K562 (cell line): ENCODE measurements around the gene ZNF81. TPM values are rescaled to one million over a fixed set of nuclear protein-coding genes. Genes with fewer than 3 reads are reported as not detected.

Experiments
- ATAC-seq: fragments of 200-7000 bp; cut with Tn5 transposase; 3 replicates; pipeline ENCODE4 v1.9.1; 2020; ENCODE audit warnings: moderate library complexity
- BruUV-seq: library from RNA; stranded (reverse); fragments of 400-500 nt; replicated peaks from 2 replicates; lab custom pipeline; 2021; lab: Mats Ljungman, UMichigan
- CTCF ChIA-PET: fragments of 300-600 bp; formaldehyde crosslinking; extraction: SDS; loops from one replicate; lab custom pipeline; 2021; ENCODE audit warnings: low intra/inter-chr PET ratio; lab: Yijun Ruan, JAX
- POLR2A ChIA-PET: fragments of 300-600, 350-650 bp; sonication (Branson Sonifier 250); formaldehyde crosslinking; extraction: SDS; loops from one replicate; lab custom pipeline; 2021; ENCODE audit warnings: antibody characterized with exemption, inconsistent platforms; lab: Yijun Ruan, JAX
- DNase-seq, 4 experiments: peaks; one replicate each; pipeline versions ENCODE4 v3.0.0 to v3.0.0-alpha.2; 2011 to 2018; ENCODE audit warnings: low spot score in 3 of 4, mixed read lengths in 3 of 4; ENCODE audit errors: extremely low read depth in 1 of 4
- FAIRE-seq: peaks from 2 replicates; lab custom pipeline; 2011; peaks lifted over from hg19 to GRCh38; lab: Jason Lieb, UNC
- H2AFZ ChIP-seq: 2 replicates; pipeline ENCODE4 v1.6.0; 2011; ENCODE audit warnings: low read depth, low read length, control low read depth, inconsistent platforms
- H3K27ac ChIP-seq: fragments of 200-600 bp; 3 replicates; pipeline ENCODE4 v1.8.0; 2011; ENCODE audit warnings: low read depth, mild to moderate bottlenecking, control low read depth, inconsistent platforms, low read length, moderate library complexity, mixed read lengths; ENCODE audit errors: extremely low read depth
- H3K27me3 ChIP-seq, 2 experiments: fragments of 300-600 bp in 1 of 2; 2 replicates in 1 of 2; 3 replicates in 1 of 2; pipeline versions ENCODE4 v1.6.0 to v1.8.0; 2011; ENCODE audit warnings: inconsistent platforms in 2 of 2, low read length in 2 of 2, mild to moderate bottlenecking in 1 of 2, mixed read lengths in 1 of 2, moderate library complexity in 1 of 2; ENCODE audit not compliant: control insufficient read depth in 2 of 2, insufficient read depth in 2 of 2
- H3K36me3 ChIP-seq: fragments of 300-600 bp; 3 replicates; pipeline ENCODE4 v1.8.0; 2011; ENCODE audit warnings: mild to moderate bottlenecking, low read length, inconsistent platforms; ENCODE audit not compliant: control insufficient read depth, insufficient read depth
- H3K4me1 ChIP-seq, 2 experiments: fragments of 200-600 bp in 1 of 2; replicated peaks in 1 of 2; 2 replicates in 1 of 2; 3 replicates in 1 of 2; pipeline versions ENCODE4 v1.5.1 to v1.8.0; 2011; ENCODE audit warnings: inconsistent platforms in 2 of 2, low read length in 2 of 2, mild to moderate bottlenecking in 1 of 2, mixed read lengths in 1 of 2, moderate library complexity in 1 of 2; ENCODE audit not compliant: control insufficient read depth in 2 of 2, insufficient read depth in 2 of 2
- H3K4me2 ChIP-seq: 2 replicates; pipeline ENCODE4 v1.6.1; 2011; ENCODE audit warnings: low read length, control low read depth, inconsistent platforms, mixed read lengths; ENCODE audit not compliant: insufficient read depth
- H3K4me3 ChIP-seq: fragments of 200-600 bp; sonication (generic), shearing (Covaris generic); 2 replicates; pipeline ENCODE4 v1.5.1; 2016; ENCODE audit warnings: control low read depth, inconsistent platforms
- H3K79me2 ChIP-seq: fragments of 200-600 bp; 3 replicates; pipeline ENCODE4 v1.8.0; 2011; ENCODE audit warnings: low read length, inconsistent platforms; ENCODE audit not compliant: control insufficient read depth, insufficient read depth
- H3K9ac ChIP-seq, 2 experiments: 2 replicates each; pipeline versions ENCODE4 v1.6.0 to v1.6.1; 2011; ENCODE audit warnings: low read depth in 2 of 2, low read length in 2 of 2, control low read depth in 1 of 2, inconsistent platforms in 1 of 2, mild to moderate bottlenecking in 1 of 2, mixed read lengths in 1 of 2; ENCODE audit not compliant: insufficient read depth in 1 of 2
- H3K9me1 ChIP-seq: one replicate; pipeline ENCODE4 v1.6.0; 2011; ENCODE audit warnings: inconsistent platforms, mild to moderate bottlenecking, low read length, moderate library complexity; ENCODE audit not compliant: control insufficient read depth, insufficient read depth
- H3K9me3 ChIP-seq: replicated peaks from 2 replicates; pipeline ENCODE4 v1.5.1; 2011; ENCODE audit warnings: low read depth, low read length, inconsistent platforms; ENCODE audit not compliant: control insufficient read depth, insufficient read depth
- H4K20me1 ChIP-seq: replicated peaks from 2 replicates; pipeline ENCODE4 v1.6.1; 2011; ENCODE audit warnings: low read length, inconsistent platforms, mixed read lengths; ENCODE audit not compliant: control insufficient read depth, insufficient read depth
- C11orf30 ChIP-seq: fragments of 450-650 bp; IDR thresholded peaks from 2 replicates; pipeline ENCODE4 v1.6.1; 2016; ENCODE audit warnings: low read depth, mild to moderate bottlenecking
- CBFA2T3 ChIP-seq: fragments of 450-650 bp; IDR thresholded peaks from 2 replicates; pipeline ENCODE4 v1.6.1; 2017
- CTBP1 ChIP-seq: fragments of 450-650 bp; IDR thresholded peaks from 2 replicates; pipeline ENCODE4 v1.6.1; 2016; ENCODE audit warnings: borderline replicate concordance
- CTCF ChIP-seq, 3 experiments: IDR thresholded peaks in 2 of 3; conservative IDR thresholded peaks in 1 of 3; 2 replicates each; pipeline ENCODE4 v1.5.1; 2011 to 2012; ENCODE audit warnings: low read length in 3 of 3, mild to moderate bottlenecking in 3 of 3, control low read depth in 2 of 3, improper control_type of control experiment in 1 of 3, inconsistent platforms in 1 of 3, low read depth in 1 of 3, mixed read lengths in 1 of 3, moderate library complexity in 1 of 3; ENCODE audit not compliant: insufficient read depth in 2 of 3
- MAFF ChIP-seq: IDR thresholded peaks from 2 replicates; pipeline ENCODE4 v1.6.1; 2012; ENCODE audit warnings: low read length, improper control_type of control experiment
- MAFG ChIP-seq: fragments of 450-650 bp; conservative IDR thresholded peaks from 2 replicates; pipeline ENCODE4 v1.6.1; 2016; ENCODE audit warnings: missing genetic modification characterization, missing compliant biosample characterization
- NFE2 ChIP-seq: IDR thresholded peaks from 2 replicates; pipeline ENCODE4 v1.6.1; 2014; ENCODE audit warnings: antibody characterized with exemption, low read depth
- NONO ChIP-seq, 2 experiments: fragments of 200-400 bp in 1 of 2; fragments of 450-650 bp in 1 of 2; formaldehyde crosslinking in 1 of 2; IDR thresholded peaks; 2 replicates each; pipeline ENCODE4 v1.6.1; 2017; ENCODE audit warnings: low read depth in 2 of 2, mild to moderate bottlenecking in 2 of 2, moderate library complexity in 2 of 2, low read length in 1 of 2
- RAD21 ChIP-seq, 2 experiments: fragments of 250-450 bp in 1 of 2; fragments of 450-650 bp in 1 of 2; sonication (Bioruptor Pico) in 1 of 2; formaldehyde crosslinking in 1 of 2; IDR thresholded peaks in 1 of 2; conservative IDR thresholded peaks in 1 of 2; 2 replicates each; pipeline versions ENCODE4 v1.4.0 to v1.8.0; 2020 to 2022; ENCODE audit warnings: mild to moderate bottlenecking in 2 of 2, moderate library complexity in 1 of 2
- ZNF79 ChIP-seq: fragments of 250-450 bp; sonication (Bioruptor Pico); IDR thresholded peaks from 2 replicates; pipeline ENCODE4 v1.4.0; 2020; ENCODE audit warnings: low read depth, mild to moderate bottlenecking, moderate library complexity
- WGBS: fragments of 100-300 bp; shearing (Covaris generic); methylation state at CpG from one replicate; pipeline ENCODE4 v1.1.6; 2016; ENCODE audit warnings: low coverage, mixed read lengths; ENCODE audit not compliant: insufficient coverage; ENCODE audit errors: missing lambda C conversion rate; 5-methylcytosine and 5-hydroxymethylcytosine counted together
- in situ Hi-C: fragments of 300-500 bp; cut with MboI; formaldehyde crosslinking; loops from 4 replicates; pipeline ENCODE4 v1.15.0; 2018; ENCODE audit warnings: inconsistent platforms, mixed read lengths
- intact Hi-C: fragments of 100-400 bp; cut with micrococcal nuclease; formaldehyde crosslinking; loops from 2 replicates; pipeline ENCODE4 v1.14.2; 2022
- polyA plus RNA-seq, 8 experiments: library from polyadenylated mRNA; depleted of rRNA in 4 of 8; stranded (reverse) in 5 of 8; unstranded in 3 of 8; fragments of >200 nt; fragmentation: Nextera tagmentation in 2 of 8; fragmentation: Illumina TruSeq in 1 of 8; extraction: Ambion mirVana in 2 of 8; extraction: Trizol in 1 of 8; gene quantifications; 2 replicates each; pipeline versions ENCODE4 v1.2.1 to v1.2.3, GENCODE V29; 2011 to 2014; ENCODE audit warnings: inconsistent platforms in 1 of 8, missing spikeins in 1 of 8
- total RNA-seq, 7 experiments: library from RNA; depleted of rRNA in 6 of 7; stranded (reverse); fragments of >200 nt in 6 of 7; fragmentation: Illumina TruSeq in 2 of 7; extraction: Trizol in 2 of 7; gene quantifications; 2 replicates each; pipeline versions ENCODE4 v1.2.1 to v1.2.3, GENCODE V29; 2011 to 2021; ENCODE audit warnings: low replicate concordance in 1 of 7

ZNF81 gene
- total and polyA plus RNA-seq, 9 of the 15 experiments (the other 6 are each of a cell fraction or from before 2014, with no cell fraction given), result 2.4 to 9.6 (median 4.9) TPM

GRCh38 chrX:47814851-47815250 lies 21.9 kb upstream of the ZNF81 start:
- ATAC-seq, result peak; percentile 94
- Histone ChIP-seq H3K4me1 (peaks cover 5 to 31% of the 10 kb centered on the region in 2 experiments; a peak in 3 of 5 replicates), H2AFZ (no peak overlapping the region), H3K9me1 (no peaks in the 10 kb centered on the region)
- WGBS, result 20% methylated on average over 1 of the region's 1 CpG
- in situ Hi-C loops, result no loop called here
- CTCF ChIA-PET, result no interaction called here
- peak; percentile 19; the same call in 1 of the 2 replicates for TF ChIP-seq CBFA2T3
- peak in 1 of 2 experiments; percentile 25; a peak in 2 of 4 replicates for TF ChIP-seq RAD21 (CRISPR knock-in tag; conservative IDR thresholded peaks at IDR 0.05 in 1 of 2, IDR thresholded peaks at IDR 0.05 in 1 of 2)
- peak; percentile 40 to 56 (median 42) for TF ChIP-seq CTCF (IDR thresholded peaks at IDR 0.05 in 2 of 3, conservative IDR thresholded peaks at IDR 0.05 in 1 of 3; ENCODE audit: insufficient read depth in 2 of 3, low read depth in 1 of 3, low read length in 3 of 3)
- 0 out of 2 replicates have a peak, but pooled peaks have one; percentile 29 for TF ChIP-seq CTBP1
- no peak for TF ChIP-seq NONO (IDR thresholded peaks at IDR 0.05; ENCODE audit: low read depth in 2 of 2, low read length in 1 of 2)
- TF ChIP-seq MAFG, result peak; percentile 61
- TF ChIP-seq MAFF, result 0 out of 2 replicates have a peak, but pooled peaks have one; percentile 4
- TF ChIP-seq NFE2, result peak; percentile 82
- peak; percentile 17; the same call in 1 of the 2 replicates for TF ChIP-seq C11orf30
- no peak for TF ChIP-seq ZNF79 (CRISPR knock-in tag)
- TF ChIP-seq, all 486 proteins: peak for 8
- H3K9ac ChIP-seq, result no peak overlapping the region
- intact Hi-C loops, result no loop called here
- H3K4me2 ChIP-seq, result no peak overlapping the region; the same call in 1 of the 2 replicates
- H3K79me2 ChIP-seq, result no peaks in the 10 kb centered on the region
- DNase-seq (peak in 2 of 4 experiments; percentile 35 to 61), FAIRE-seq (peak; percentile 42)
- no peaks in the 10 kb centered on the region; the same call in 1 of the 2 replicates for H3K9me3 ChIP-seq
- no peaks in the 10 kb centered on the region for H4K20me1 ChIP-seq
- H3K27me3 ChIP-seq, result no peaks in the 10 kb centered on the region
- H3K27ac ChIP-seq, result no peak overlapping the region
- no TSS peak for BruUV-seq
- POLR2A ChIA-PET, result interaction anchor here (0.8 kb wide), 1 partner anchor 12 kb away, joined by 3 read pairs; no protein-coding TSS in a partner anchor
- H3K36me3 ChIP-seq, result no peaks in the 10 kb centered on the region
- no peak overlapping the region for H3K4me3 ChIP-seq
